Measurements from ENCODE around the gene HMGN3.
"Not testable (repeated sequence)": the region's sequence is repeated elsewhere in the genome, so short reads cannot be mapped to it uniquely, and the experiment has no call there.

The HMGN3 gene

DNA sequence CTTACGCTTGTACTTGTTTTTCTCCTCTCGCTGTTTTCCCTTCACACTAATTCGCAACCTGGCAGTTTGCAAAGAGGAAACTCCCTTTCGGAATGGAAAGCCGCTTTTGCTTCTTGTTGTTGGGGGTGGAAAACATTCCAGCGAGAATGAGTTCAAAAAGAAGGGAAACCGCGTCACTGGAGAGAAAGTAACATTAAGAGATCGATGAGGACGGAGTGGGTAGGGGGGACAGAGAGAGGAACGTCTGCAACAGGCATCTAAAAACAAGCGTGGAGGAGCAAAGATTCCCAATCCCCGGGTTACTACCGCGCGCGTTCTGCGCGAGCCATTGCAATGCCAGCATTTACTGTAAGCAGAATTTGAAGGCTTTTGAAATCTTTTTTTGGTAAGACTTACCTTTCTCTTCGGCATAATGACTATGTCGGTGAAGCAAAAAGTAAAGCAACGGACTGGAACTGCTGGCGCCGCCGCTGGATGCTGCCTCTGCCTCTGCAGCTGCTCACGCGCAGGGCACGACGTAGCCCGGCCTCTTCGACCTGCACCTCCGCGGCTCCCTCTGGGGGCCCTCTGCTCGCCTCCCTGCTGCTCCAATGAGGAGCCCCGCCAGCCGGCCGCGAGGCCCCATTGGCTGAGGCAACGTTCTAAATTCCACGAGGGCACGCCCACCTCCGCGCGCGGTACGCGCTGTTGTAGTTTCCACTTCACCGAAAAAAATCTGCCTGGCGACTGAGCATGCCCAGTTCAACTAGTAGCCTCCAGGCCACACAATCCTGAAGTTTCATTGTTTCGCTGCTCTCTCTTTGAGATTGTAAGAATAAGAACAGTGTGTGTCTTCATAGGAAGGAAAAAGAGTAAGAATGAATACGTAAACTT lies at the start of gene HMGN3:
HMGN3 (minus strand) TSS at position 533 of the 873 bp plus-strand sequence.
- DNase-seq (ENCODE audit: low read depth, low spot score), result peak; percentile 98

DNA sequence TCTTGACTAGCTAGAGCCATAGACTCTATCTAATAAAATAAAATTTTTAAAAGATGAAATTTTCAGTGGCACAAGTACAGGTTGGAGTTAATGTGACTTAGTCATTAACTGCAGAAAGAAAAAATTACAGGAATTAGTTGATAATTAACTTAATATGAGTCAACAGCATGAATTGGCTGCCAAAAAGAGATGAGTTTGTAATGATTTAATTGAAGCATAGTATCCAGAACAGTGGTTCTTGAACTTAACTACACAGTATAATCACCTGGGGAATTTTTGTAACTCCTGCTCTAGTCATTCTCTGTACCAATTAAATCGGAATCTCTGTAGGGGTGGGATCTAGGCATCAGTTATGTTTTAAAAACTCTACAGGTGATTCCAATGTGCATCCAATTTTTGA lies 46.3 kb upstream of the HMGN3 start:
- no peak for DNase-seq (ENCODE audit: low read depth, low spot score)

DNA sequence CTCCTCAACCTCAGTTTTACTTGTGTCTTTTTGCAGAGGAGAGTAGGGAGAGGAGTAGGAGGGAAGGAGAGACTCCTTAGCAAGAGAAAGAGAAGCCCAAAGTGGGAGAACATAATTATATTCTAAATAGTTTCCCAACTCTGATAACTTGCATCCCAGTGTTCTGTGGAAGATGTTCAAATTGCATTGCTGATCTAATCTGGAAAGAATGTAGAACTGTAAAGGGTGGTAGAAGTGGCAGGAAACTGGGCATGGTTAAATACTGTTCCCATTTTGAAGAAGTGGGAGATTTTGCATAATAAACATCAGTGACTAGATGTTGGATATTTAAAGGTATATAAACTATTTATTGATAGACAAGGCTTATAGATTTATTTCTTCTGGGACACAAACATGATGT lies 42.6 kb upstream of the HMGN3 start:
- peak; percentile 76 for DNase-seq (ENCODE audit: low read depth, low spot score)

DNA sequence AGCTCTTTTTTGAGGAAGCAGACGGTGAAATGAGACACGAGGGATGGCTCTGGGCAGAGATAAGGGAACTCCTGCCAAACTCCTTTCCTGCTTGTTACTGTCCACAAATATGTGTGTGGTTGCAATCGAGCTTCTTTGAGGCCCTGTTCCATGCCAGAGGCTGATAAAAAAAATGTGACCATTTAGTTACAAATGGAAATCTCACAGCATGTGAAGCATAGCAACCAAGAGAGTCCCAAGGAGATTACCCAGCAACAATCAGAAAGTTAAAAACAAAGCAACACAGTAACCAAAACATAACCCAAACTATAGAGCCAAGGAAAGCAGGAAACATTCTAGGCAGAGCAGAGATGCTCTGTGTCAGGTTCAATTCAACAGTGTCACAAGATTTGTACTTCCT lies 35.4 kb upstream of the HMGN3 start:
- DNase-seq (ENCODE audit: low read depth, low spot score), result peak; percentile 88

DNA sequence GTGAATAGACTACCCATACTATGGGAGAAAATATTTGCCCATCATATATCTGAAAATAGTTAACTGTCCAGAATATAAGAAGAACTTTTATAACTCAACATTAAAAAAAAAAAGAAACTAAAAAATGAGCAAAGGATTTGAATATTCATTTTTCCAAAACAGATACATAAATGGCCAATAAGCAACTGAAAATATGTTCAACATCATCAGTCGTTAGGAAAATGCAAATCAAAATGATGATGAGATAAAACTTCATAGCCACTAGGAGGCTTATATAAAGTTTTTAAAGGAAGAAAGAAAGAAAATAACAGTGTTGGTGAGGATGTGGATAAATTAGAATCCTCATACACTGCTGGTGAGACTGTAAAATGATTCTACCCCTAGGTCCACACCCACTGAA lies 32.6 kb upstream of the HMGN3 start:
- no peak for DNase-seq (ENCODE audit: low read depth, low spot score)

DNA sequence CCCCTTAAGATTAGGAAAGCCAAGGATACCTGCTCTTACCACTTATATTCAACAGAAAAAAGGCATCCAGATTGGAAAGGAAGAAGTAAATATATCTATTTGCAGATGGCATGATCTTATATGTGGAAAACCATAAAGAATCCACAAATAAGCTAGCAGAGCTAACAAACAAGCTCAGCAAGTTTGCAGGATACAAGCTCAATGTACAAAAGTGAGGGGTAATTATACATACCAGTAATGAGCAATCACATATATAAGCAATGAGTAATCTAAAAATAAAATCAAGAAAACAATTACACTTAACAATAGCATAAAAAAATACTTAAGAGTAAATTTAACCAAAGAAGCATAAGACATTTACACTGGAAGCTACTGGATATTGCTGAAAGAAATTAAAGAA lies 31.6 kb upstream of the HMGN3 start:
- no peak for DNase-seq (ENCODE audit: low read depth, low spot score)

DNA sequence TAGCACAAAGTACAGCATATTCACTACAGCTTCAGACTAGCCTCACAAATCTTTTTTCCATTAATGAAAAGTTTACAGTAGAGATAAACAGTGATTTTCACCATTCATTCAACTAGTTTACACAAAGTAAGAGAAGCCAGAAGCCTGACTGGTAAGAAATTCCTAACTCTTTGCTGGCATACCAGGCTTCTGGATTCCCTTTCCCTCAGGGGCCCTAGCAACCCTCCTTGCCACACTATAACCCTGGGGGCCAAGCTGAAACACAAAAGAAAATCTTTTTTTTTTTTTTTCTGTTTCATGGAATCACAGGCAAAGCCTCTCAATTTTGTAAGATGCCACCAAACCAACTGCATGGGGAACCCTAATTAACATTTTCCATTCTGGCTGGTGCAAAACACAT lies 28.9 kb upstream of the HMGN3 start:
- no peak for DNase-seq (ENCODE audit: low read depth, low spot score)

DNA sequence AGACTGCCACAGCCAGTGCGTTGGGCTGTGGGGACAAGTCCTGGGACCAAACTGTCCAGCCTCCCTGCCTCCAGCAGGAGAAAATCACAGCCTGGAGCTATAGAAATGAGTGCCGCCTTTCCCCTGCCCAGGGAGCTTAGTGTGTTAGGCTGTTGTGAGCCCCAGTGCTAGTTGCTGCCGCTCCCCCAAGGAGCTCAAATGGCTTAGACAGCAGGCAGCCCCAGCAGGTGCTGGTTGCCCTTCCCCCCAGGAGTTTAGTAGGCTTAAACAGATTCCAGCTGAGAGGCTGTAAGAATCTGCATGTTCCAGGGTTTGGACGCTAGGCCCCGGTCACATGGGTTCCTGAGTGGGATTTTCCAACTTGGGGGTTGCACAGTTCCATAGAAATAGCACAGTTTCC lies 27.2 kb upstream of the HMGN3 start:
- no peak for DNase-seq (ENCODE audit: low read depth, low spot score)

DNA sequence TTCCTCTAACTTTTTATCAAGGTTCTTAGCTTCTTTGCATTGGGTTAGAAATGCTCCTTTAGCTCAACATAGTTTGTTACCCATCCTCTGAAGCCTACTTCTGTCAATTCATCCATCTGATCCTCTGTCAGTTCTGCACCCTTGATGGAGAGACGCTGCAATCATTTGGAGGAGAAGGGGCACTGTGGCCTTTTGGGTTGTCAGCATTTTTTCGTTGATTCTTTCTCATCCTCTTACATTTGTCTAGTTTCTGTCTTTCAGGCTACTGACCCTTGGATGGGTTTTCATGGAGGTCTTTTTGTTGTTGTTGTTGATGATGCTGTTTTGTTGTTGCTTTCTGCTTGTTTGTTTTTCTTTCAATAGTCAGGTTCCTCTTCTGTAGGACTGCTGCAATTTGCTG lies 26.3 kb upstream of the HMGN3 start:
- DNase-seq (ENCODE audit: low read depth, low spot score), result no peak

DNA sequence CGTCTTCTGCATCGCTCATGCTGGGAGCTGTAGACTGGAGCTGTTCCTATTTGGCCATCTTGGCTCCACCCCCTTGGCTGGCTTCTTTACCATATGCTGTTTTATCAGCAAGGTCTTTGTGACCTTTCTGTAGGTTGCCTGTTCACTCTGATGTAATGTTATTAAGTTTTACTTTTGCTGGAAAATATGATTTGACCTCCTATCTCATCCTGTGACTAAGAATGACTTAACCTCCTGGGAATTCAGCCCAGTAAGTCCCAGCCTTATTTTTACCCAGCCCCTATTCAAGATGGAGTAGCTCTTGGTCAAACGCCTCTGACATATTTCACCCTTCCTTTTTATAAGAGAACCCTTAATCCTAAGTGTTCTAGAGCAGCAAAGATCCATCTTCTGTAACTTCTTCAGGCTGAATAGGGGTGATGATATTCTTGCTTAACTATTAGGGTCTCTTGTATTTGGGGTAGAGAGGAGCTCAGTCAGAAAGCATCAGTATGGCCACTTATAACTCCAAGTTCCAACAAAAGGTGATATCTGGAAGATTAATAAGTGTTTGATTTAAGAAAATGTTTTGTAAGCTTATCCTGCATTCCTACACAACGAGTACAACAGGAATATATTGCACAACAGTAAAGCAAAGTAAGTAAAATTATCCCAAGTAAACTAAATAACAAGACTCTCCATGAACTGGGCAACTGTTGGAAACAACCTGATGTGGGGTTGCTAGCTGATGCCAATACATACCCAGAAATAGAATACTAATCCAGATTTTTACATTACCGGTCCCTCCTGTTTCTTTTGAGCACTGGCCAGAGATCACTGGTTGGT lies 23.1 kb upstream of the HMGN3 start:
- DNase-seq (ENCODE audit: low read depth, low spot score), result peak; percentile 9

DNA sequence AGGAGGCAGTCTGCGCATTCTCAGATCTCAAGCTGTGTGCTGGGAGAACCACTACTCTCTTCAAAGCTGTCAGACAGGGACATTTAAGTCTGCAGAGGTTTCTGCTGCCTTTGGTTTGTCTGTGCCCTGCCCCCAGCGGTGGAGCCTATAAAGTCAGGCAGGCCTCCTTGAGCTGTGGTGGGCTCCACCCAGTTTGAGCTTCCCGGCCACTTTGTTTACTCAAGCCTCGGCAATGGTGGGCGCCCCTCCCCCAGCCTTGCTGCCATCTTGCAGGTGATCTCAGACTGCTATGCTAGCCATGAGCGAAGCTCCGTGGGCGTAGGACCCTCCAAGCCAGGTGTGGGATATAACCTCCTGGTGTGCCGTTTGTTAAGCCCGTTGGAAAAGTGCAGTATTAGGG lies 22.3 kb upstream of the HMGN3 start:
- DNase-seq (ENCODE audit: low read depth, low spot score), result not testable (repeated sequence)

DNA sequence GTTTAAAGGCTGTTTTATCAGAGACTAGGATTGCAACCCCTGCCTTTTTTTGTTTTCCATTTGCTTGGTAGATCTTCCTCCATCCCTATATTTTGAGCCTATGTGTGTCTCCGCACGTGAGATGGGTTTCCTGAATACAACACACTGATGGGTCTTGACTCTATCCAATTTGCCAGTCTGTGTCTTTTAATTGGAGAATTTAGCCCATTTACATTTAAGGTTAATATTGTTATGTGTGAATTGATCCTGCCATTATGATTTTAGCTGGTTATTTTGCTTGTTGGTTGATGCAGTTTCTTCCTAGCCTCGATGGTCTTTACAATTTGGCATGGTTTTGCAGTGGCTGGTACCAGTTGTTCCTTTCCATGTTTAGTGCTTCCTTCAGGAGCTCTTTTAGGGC lies 20.6 kb upstream of the HMGN3 start:
- not testable (repeated sequence) for DNase-seq (ENCODE audit: low read depth, low spot score)

DNA sequence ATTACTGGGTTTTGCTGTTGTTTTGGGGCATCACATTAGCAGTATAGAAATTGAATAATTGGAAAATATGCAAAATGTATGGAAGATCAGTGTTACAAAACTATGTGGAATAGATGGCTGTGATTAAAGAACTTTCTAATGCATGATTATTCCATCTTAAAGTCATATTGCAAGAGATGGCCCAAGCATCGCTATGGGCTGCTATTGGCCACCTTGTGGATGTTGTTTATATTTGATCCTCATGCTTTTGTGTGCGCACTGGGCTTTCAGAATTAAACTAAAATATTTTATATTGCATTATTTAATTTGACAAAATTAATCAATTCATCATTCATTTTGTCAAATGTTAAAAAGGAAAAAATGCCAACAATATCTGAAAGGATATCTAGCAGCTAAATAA lies 16.1 kb upstream of the HMGN3 start:
- no peak for DNase-seq (ENCODE audit: low read depth, low spot score)

DNA sequence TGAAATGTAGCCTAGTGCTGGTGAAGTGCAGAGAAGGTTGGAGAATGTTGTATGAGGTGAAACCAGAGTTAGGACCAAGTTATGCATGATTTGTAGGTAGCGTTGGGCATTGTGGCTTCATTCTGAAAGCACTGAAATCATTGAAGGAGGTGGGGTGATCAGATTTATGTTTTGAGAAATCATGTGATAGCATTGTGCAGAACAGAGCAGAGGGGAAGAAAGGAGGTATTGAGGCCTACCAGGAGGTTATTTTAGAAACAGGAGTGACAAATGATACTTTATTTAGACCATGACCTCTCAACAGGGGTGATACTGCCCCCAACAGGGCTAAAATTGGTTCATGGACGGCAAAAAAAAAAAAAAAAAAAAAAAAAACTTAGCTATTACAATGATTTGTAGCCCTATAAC lies 15.6 kb upstream of the HMGN3 start:
- no peak for DNase-seq (ENCODE audit: low read depth, low spot score)

DNA sequence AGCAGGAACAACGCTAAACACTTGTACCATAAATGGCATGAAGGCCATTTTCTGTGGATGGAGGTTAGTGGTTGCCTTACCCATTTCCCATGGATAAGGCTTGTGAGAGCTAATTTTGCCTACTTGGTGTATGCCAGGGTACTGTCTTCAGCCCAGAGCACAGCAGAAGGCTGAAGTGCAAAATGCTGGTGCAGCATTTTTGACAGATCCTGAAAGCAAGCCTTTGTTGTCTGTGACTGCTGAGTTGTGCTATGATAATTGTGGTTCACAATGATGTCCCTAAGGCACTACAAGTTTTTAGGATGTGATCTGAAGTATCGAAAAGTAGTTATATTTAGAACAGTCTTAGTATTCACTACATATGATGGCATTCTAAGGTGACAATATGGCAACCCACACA lies 14.7 kb upstream of the HMGN3 start:
- DNase-seq (ENCODE audit: low read depth, low spot score), result no peak

DNA sequence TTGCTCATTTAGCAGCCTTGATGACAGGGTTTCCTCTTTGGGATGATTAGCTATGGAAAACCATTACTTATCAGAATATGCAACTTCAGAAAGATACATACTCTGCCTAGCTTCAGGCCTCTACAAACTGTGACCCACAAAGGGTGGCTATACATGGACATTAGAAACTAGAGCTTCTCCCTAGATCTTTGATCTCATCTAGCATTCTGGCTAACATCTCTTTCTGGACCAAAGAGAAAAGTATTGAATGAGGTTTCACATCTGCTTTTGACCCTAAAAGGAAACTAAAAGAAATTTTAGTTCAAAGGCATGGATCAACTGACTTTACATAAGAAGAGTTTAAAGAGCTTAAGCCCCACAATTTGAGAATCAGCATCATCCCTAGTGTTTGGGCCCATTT lies 12.4 kb upstream of the HMGN3 start:
- DNase-seq (ENCODE audit: low read depth, low spot score), result no peak

DNA sequence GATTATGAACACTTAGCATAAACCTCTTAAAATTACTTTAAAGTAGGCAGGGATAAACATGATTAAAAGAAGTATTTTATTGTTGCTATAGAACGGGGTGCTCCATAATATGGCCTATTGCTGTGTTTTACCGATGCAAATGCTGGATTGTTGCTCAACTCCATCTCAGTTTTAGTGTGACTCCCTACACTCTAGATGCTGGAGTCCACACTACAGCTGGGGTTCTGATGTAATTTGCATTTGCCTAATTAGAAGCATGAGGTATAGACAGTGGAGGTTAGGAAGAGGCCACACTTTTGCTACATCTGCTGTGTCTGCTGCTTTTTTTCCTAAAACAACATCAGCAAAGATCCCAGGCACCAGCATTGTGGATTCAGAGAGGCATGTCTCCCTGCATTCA lies 6.7 kb upstream of the HMGN3 start:
- no peak for DNase-seq (ENCODE audit: low read depth, low spot score)

DNA sequence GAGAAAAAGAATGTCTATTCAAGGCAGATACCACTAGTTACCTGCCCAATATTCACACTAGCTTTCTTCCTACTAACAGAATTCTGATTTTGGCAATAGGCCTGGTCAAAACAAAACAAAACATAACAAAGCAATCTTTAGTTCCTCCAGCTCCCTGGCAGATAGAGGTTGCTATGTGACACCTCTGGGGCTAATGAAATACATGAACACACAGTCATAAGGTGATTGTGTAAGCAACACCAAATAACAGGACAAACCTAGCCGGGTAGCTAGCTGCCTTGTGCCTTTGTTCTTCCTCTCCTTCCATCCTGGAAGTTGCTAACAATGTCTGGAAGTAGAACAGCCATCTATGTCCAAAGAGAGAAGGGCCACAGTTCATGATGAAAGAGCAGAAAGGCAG lies 6.0 kb upstream of the HMGN3 start:
- peak; percentile 42 for DNase-seq (ENCODE audit: low read depth, low spot score)

DNA sequence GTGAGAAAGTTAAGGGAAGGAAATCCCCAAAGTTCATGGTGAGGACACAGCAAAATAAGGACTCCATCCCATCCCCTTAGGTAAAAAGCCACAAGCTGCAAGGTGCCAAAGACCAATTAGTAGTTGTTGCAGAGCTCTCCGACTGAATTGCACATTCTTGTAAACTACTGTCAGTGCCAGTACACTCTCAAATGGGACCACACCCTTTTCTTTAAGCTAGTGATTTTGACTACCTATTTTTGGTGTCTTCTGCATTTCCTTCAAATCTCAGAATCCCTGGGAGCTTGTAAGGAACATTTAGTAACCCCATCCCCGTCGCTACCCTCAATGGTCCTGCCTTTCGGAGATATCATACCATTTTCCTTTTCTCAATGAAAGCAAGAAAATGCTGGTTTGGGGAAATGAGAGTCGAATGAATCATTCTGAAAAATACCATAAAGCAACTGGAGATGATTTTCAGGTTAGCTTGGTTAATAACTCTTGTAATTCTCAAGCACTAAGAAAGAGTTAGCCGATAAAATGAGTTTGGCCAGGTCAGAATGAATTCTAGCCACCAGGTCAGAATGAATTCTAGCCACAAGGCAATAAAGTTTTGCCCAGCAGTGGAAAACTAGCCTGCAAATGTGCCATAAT lies 5.2 kb upstream of the HMGN3 start:
- no peak for DNase-seq (ENCODE audit: low read depth, low spot score)

DNA sequence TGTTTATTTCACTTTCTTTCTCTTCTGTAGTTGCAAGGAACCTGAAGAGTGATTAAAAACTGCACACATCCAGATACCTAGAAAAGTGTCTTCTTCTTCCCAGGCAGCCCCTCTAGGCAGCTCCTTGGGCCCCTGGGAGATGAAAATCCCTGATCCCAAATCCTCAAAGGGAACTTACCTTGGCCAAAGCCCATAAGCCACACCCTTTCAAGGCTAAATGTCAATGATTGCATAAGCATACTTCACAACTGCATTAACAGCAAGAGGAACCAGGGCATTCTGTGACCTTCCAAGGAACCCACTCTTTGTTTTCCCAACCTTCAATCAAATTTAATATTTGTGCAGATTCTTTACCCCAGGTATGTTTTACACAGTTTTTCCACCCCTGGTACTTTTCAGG lies 4.4 kb upstream of the HMGN3 start:
- DNase-seq (ENCODE audit: low read depth, low spot score), result no peak

DNA sequence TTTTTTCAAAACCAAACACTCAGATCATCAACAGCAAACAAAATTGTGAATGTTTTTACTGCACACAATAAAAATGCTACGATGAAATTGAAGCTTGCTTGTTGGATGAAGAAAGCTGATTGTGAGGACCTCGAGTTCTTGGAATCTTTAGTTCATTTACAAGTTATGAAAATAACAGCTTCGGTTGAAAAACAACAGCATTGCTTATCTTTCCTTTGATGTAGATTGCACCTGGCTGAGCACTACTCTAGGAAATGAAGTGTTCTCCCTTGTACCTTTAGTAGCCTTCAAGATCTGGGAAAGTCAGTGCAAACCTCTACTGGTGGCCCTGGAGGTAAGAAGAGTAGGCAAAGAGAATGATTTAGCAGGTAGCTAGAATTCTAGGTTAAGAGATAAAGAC lies 2.2 kb upstream of the HMGN3 start:
- no peak for DNase-seq (ENCODE audit: low read depth, low spot score)

DNA sequence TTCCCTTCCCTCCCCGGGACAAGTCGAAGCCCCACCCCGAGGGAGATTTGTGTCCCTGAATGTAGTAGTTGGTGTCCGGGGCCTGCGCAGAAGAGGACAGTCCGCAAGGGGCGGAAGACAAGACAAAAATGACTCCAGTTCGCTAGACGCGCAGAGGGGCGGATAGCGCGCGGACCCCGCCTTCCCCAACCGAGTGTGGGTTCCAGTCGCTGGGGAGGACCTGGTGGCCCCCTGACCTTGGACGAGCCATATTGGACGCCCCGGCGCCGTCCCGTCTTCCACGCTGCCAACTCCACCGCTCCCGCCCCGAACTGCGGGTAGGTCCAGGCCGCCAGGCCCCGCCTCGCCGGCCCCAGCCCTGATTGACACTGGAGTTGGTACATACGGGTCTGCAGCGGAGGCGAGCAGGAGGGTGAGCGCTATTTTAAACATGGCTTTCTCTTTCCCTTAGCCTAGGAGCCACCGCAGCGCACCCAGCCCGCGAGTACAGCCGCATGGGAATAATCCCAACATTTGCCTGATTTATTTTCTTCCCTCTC lies 802 bp downstream of the HMGN3 start:
- DNase-seq (ENCODE audit: low read depth, low spot score), result peak; percentile 94

Measured in astrocyte of the hippocampus (primary cell).